ENCODE measurements around the gene NDUFB8. TPM values are rescaled to one million over a fixed set of nuclear protein-coding genes. Genes with fewer than 3 reads are reported as not detected.

Gene NDUFB8
- total and polyA plus RNA-seq, 4 donors, result 122 to 369 (median 217) TPM

DNA sequence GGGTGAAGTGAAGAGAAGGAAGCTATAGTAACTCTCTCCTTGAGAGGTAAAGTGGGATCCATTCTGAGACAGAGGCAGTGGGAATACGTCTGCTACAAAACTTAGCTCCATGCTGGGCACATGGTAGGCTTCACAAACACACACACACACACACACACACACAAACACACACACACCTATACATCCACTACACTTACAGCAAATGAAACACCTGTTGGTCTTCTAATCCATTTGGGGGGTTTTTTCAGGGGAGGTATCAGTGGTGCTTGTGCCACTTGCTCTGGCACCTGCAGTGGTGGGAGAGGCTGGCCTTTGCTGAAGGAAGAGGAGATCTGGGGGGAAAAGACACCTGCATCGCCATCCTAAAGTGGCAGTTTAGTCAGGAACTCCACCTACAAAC lies 24.5 kb downstream of the NDUFB8 start:
- H3K4me3 ChIP-seq, result no peak overlapping the region
- WGBS, 2 donors, result 94 to 95% methylated on average over 2 of the region's 2 CpGs
- no peaks in the 10 kb centered on the region for H3K27me3 ChIP-seq (ENCODE audit: control insufficient read depth in 3 of 3, insufficient read depth in 3 of 3, low read length in 2 of 3)
- no peaks in the 10 kb centered on the region for H3K9me3 ChIP-seq (ENCODE audit: control insufficient read depth in 4 of 4, insufficient read depth in 3 of 4, low read length in 3 of 4)
- no peaks in the 10 kb centered on the region for H3K4me1 ChIP-seq (ENCODE audit: control insufficient read depth in 5 of 5, insufficient read depth in 5 of 5, low read length in 5 of 5)
- ATAC-seq (ENCODE audit: insufficient read depth, low FRiP score) (no peak), DNase-seq (no peak)
- H3K9ac ChIP-seq (ENCODE audit: insufficient read depth in 1 of 2, low read length in 2 of 2), result no peak overlapping the region
- H3K36me3 ChIP-seq (ENCODE audit: control insufficient read depth in 4 of 4, insufficient read depth in 4 of 4, low read length in 4 of 4), result peaks cover 9 to 23% (median 16%) of the 10 kb centered on the region in 4 donors
- TF ChIP-seq, protein P1, sequence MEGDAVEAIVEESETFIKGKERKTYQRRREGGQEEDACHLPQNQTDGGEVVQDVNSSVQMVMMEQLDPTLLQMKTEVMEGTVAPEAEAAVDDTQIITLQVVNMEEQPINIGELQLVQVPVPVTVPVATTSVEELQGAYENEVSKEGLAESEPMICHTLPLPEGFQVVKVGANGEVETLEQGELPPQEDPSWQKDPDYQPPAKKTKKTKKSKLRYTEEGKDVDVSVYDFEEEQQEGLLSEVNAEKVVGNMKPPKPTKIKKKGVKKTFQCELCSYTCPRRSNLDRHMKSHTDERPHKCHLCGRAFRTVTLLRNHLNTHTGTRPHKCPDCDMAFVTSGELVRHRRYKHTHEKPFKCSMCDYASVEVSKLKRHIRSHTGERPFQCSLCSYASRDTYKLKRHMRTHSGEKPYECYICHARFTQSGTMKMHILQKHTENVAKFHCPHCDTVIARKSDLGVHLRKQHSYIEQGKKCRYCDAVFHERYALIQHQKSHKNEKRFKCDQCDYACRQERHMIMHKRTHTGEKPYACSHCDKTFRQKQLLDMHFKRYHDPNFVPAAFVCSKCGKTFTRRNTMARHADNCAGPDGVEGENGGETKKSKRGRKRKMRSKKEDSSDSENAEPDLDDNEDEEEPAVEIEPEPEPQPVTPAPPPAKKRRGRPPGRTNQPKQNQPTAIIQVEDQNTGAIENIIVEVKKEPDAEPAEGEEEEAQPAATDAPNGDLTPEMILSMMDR (IDR thresholded peaks at IDR 0.05; ENCODE audit: control extremely low read depth, extremely low read depth), result no peak
- no peak overlapping the region for H3K27ac ChIP-seq (ENCODE audit: low read depth in 1 of 2, low read length in 1 of 2)

DNA sequence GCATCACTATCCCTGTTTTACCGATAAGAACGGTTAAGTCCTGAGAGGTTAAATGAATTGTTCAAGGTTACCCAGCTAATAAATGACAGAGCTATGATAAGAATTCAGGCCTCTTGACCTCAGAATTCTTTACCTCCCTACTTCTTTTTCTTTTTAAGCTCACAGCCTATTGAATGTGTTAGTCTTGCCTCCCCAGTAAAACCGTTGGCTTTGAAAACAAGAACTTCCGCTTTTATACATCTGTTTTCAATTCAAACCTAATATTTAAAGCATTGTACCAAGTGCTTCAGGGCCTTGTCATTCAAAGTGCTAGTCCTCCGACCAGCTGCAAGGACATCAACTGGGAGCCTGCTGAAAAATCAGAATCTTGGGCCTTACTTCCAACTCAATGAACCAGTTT lies 25.6 kb downstream of the NDUFB8 start:
- Histone ChIP-seq H3K4me1 (ENCODE audit: control insufficient read depth in 5 of 5, insufficient read depth in 5 of 5, low read length in 5 of 5) (no peaks in the 10 kb centered on the region), H3K9me3 (ENCODE audit: control insufficient read depth in 4 of 4, insufficient read depth in 3 of 4, low read length in 3 of 4) (no peaks in the 10 kb centered on the region), H3K9ac (ENCODE audit: insufficient read depth in 1 of 2, low read length in 2 of 2) (no peak overlapping the region), H3K36me3 (ENCODE audit: control insufficient read depth in 4 of 4, insufficient read depth in 4 of 4, low read length in 4 of 4) (peaks cover 13 to 23% (median 22%) of the 10 kb centered on the region in 4 donors), H3K27ac (ENCODE audit: low read depth in 1 of 2, low read length in 1 of 2) (no peak overlapping the region), H3K27me3 (ENCODE audit: control insufficient read depth in 3 of 3, insufficient read depth in 3 of 3, low read length in 2 of 3) (no peaks in the 10 kb centered on the region), H3K4me3 (no peak overlapping the region)
- WGBS, 2 donors, result 79 to 84% methylated on average over 5 of the region's 5 CpGs
- no peak for ATAC-seq (ENCODE audit: insufficient read depth, low FRiP score)
- DNase-seq, result no peak
- TF ChIP-seq, protein P1 (IDR thresholded peaks at IDR 0.05; ENCODE audit: control extremely low read depth, extremely low read depth), result no peak

DNA sequence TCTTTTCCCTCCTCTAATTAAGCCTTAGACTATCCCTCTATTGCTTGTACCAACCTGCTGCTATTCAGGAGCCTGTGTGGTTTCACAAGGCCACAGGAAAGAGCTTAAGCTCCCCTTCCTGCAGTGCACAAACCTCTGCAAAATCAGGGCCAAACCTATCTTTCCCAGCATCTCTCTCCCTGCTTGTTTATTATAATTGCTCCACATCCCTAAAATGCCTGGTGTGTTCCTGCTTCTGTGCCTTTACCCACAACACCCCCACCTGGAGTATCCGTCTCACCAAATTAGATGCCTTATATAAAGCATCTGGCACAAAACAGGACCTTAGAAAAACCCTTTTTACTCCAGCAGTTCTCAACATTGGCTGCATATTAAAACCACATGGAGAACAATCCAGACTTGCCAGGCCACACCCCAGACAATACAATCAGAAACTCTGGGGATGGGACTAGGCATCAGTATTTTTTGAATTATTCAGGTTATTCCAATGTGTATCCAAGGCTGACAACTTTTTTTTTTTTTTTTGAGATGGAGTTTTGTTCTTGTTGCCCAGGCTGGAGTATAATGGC lies 26.7 kb downstream of the NDUFB8 start:
- TF ChIP-seq, protein P1 (IDR thresholded peaks at IDR 0.05; ENCODE audit: control extremely low read depth, extremely low read depth), result no peak
- 94 to 95% methylated on average over 1 of the region's 1 CpG for WGBS, 2 donors
- Histone ChIP-seq H3K4me3 (no peak overlapping the region), H3K4me1 (ENCODE audit: control insufficient read depth in 5 of 5, insufficient read depth in 5 of 5, low read length in 5 of 5) (no peaks in the 10 kb centered on the region), H3K36me3 (ENCODE audit: control insufficient read depth in 4 of 4, insufficient read depth in 4 of 4, low read length in 4 of 4) (peaks cover 13 to 26% (median 24%) of the 10 kb centered on the region in 4 donors), H3K9me3 (ENCODE audit: control insufficient read depth in 4 of 4, insufficient read depth in 3 of 4, low read length in 3 of 4) (no peaks in the 10 kb centered on the region), H3K9ac (ENCODE audit: insufficient read depth in 1 of 2, low read length in 2 of 2) (no peak overlapping the region), H3K27me3 (ENCODE audit: control insufficient read depth in 3 of 3, insufficient read depth in 3 of 3, low read length in 2 of 3) (no peaks in the 10 kb centered on the region), H3K27ac (ENCODE audit: low read depth in 1 of 2, low read length in 1 of 2) (no peak overlapping the region)
- ATAC-seq (ENCODE audit: insufficient read depth, low FRiP score), result no peak
- no peak for DNase-seq

DNA sequence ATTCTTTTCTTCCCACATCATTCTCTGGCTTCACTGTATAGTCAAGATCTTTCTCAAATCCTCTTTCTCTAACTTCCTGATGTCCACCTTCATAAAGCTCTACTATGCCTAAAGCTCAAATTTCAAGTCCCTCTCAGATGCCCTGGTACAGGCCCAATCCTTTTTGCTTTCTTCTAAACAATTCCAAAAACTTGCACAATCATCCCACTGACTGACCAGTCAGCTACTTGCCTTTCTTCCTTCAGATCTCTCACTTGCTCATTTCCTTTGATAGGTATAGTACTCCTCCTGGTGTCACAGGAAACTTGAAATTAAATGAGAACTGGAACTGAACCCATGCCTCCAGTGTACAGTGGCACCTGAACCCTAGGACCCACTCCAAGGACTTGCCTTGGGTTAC lies 28.2 kb downstream of the NDUFB8 start:
- H3K4me3 ChIP-seq, result no peak overlapping the region
- ATAC-seq (ENCODE audit: insufficient read depth, low FRiP score), result no peak
- H3K27ac ChIP-seq (ENCODE audit: low read depth in 1 of 2, low read length in 1 of 2), result no peak overlapping the region
- no peaks in the 10 kb centered on the region for H3K4me1 ChIP-seq (ENCODE audit: control insufficient read depth in 5 of 5, insufficient read depth in 5 of 5, low read length in 5 of 5)
- no peaks in the 10 kb centered on the region for H3K9me3 ChIP-seq (ENCODE audit: control insufficient read depth in 4 of 4, insufficient read depth in 3 of 4, low read length in 3 of 4)
- H3K27me3 ChIP-seq (ENCODE audit: control insufficient read depth in 3 of 3, insufficient read depth in 3 of 3, low read length in 2 of 3), result no peaks in the 10 kb centered on the region
- DNase-seq, result no peak
- H3K9ac ChIP-seq (ENCODE audit: insufficient read depth in 1 of 2, low read length in 2 of 2), result no peak overlapping the region
- H3K36me3 ChIP-seq (ENCODE audit: control insufficient read depth in 4 of 4, insufficient read depth in 4 of 4, low read length in 4 of 4), result peaks cover 13 to 28% (median 22%) of the 10 kb centered on the region in 4 donors
- TF ChIP-seq, protein P1 (IDR thresholded peaks at IDR 0.05; ENCODE audit: control extremely low read depth, extremely low read depth), result no peak

All from lung (tissue), 12 donors.